ENCODE data around the gene USP36.

DNA sequence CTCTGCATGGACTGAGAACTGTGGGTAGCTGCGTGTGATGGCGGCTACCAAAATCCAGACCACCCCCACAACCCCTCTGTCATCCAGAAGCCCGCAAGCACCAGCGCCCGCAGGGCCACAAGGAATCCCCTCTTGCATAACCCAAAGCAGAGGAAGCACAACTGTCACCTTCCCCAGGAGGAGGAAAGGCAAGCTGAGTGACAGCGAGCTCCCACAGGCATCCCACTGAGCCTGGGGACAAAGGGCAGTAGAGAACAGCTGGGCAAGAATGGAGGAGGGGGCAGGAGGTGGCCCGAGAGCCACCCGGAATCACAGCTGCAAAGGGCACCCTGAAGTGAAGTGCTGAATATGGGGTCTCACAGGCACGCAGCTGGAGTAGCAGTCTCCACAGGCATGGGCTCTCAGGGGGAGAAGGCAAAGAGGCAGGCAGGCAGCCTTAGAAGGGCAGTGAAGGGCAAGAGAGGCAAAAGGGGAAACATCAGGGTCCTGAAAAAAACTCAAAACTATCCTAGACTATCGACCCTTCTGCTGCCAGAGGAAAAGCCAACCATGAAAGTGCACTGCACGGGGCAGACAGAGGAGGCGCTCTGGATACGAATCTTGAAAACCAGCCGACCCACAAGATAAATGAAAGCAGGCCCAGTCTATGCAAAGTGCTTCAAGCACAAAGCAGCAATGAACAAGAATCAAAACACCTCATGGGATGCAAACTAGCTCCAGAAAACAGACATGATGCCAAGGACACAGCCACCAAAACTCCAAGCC is 17.1 kb downstream of the USP36 start:
- TF ChIP-seq POLR2AphosphoS5 (IDR thresholded peaks at IDR 0.05) = no peak
- TF ChIP-seq, protein P1, sequence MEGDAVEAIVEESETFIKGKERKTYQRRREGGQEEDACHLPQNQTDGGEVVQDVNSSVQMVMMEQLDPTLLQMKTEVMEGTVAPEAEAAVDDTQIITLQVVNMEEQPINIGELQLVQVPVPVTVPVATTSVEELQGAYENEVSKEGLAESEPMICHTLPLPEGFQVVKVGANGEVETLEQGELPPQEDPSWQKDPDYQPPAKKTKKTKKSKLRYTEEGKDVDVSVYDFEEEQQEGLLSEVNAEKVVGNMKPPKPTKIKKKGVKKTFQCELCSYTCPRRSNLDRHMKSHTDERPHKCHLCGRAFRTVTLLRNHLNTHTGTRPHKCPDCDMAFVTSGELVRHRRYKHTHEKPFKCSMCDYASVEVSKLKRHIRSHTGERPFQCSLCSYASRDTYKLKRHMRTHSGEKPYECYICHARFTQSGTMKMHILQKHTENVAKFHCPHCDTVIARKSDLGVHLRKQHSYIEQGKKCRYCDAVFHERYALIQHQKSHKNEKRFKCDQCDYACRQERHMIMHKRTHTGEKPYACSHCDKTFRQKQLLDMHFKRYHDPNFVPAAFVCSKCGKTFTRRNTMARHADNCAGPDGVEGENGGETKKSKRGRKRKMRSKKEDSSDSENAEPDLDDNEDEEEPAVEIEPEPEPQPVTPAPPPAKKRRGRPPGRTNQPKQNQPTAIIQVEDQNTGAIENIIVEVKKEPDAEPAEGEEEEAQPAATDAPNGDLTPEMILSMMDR (IDR thresholded peaks at IDR 0.05) = no peak
- no peak for TF ChIP-seq POLR2A (IDR thresholded peaks at IDR 0.05)

Measured in prostate gland (tissue), 2 donors.